DND-41 (cell line): ENCODE results near the gene CR2.
"Not testable (repeated sequence)": the region's sequence is repeated elsewhere in the genome, so short reads cannot be mapped to it uniquely, and the experiment has no call there.

ENCODE experiments used
- ATAC-seq: fragments of 200-7000 bp; cut with Tn5 transposase; 3 replicates; pipeline ENCODE4 v1.9.1; 2021; ENCODE audit warnings: low read depth; ENCODE audit not compliant: insufficient read depth
- DNase-seq: peaks from one replicate; pipeline ENCODE4 v3.0.0-alpha.2; 2020
- H2AFZ ChIP-seq: 2 replicates; pipeline ENCODE4 v1.6.0; 2012; ENCODE audit warnings: low read depth, low read length
- H3K27ac ChIP-seq: 2 replicates; pipeline ENCODE4 v1.5.1; 2012; ENCODE audit warnings: low read length, inconsistent platforms
- H3K27me3 ChIP-seq: fragments of 200-600 bp; sonication (generic); 2 replicates; pipeline ENCODE4 v1.6.0; 2012; ENCODE audit warnings: low read length, mild to moderate bottlenecking, inconsistent platforms; ENCODE audit not compliant: insufficient read depth, poor library complexity
- H3K36me3 ChIP-seq: 2 replicates; pipeline ENCODE4 v1.5.1; 2012; ENCODE audit warnings: low read length, inconsistent platforms; ENCODE audit not compliant: insufficient read depth
- H3K4me1 ChIP-seq: 2 replicates; pipeline ENCODE4 v1.5.1; 2012; ENCODE audit warnings: mild to moderate bottlenecking, low read length; ENCODE audit not compliant: insufficient read depth
- H3K4me2 ChIP-seq: 2 replicates; pipeline ENCODE4 v1.6.0; 2012; ENCODE audit warnings: mild to moderate bottlenecking, moderate library complexity, low read length, inconsistent platforms; ENCODE audit not compliant: insufficient read depth
- H3K4me3 ChIP-seq, 2 experiments: fragments of 200-600 bp in 1 of 2; shearing (Covaris generic) in 1 of 2; 2 replicates each; pipeline ENCODE4 v1.5.1; 2012 to 2016; ENCODE audit warnings: inconsistent platforms in 2 of 2, low read length in 2 of 2, mild to moderate bottlenecking in 2 of 2, low read depth in 1 of 2, moderate library complexity in 1 of 2
- H3K79me2 ChIP-seq: 2 replicates; pipeline ENCODE4 v1.6.0; 2012; ENCODE audit warnings: low read length, inconsistent platforms; ENCODE audit not compliant: insufficient read depth
- H3K9ac ChIP-seq: 2 replicates; pipeline ENCODE4 v1.6.0; 2012; ENCODE audit warnings: low read depth, mild to moderate bottlenecking, inconsistent platforms, low read length, moderate library complexity
- H3K9me3 ChIP-seq: 2 replicates; pipeline ENCODE4 v1.5.1; 2012; ENCODE audit warnings: low read length, moderate library complexity, mild to moderate bottlenecking, inconsistent platforms; ENCODE audit not compliant: insufficient read depth, severe bottlenecking
- H4K20me1 ChIP-seq: 2 replicates; pipeline ENCODE4 v1.6.0; 2012; ENCODE audit warnings: low read length; ENCODE audit not compliant: insufficient read depth
- CTCF ChIP-seq: IDR thresholded peaks from 2 replicates; pipeline ENCODE4 v1.5.1; 2012; ENCODE audit warnings: borderline replicate concordance, low read length, moderate library complexity, mild to moderate bottlenecking; ENCODE audit not compliant: poor library complexity, severe bottlenecking; ENCODE audit errors: extremely low read depth
- EZH2 ChIP-seq: IDR thresholded peaks from 3 replicates; pipeline ENCODE4 v1.6.1; 2012; ENCODE audit warnings: borderline replicate concordance, low read depth, mild to moderate bottlenecking, moderate library complexity, low read length, inconsistent platforms; ENCODE audit not compliant: severe bottlenecking

Gene CR2

GRCh38 chr1:207493212-207493611, 39.1 kb downstream of the CR2 start:
- Histone ChIP-seq H3K4me2 (no peak overlapping the region), H3K9ac (no peak overlapping the region), H3K27ac (no peak overlapping the region), H3K79me2 (no peaks in the 10 kb centered on the region), H3K4me1 (peaks cover 16% of the 10 kb centered on the region), H3K9me3 (no peaks in the 10 kb centered on the region), H3K27me3 (peaks cover 33% of the 10 kb centered on the region), H3K36me3 (no peaks in the 10 kb centered on the region), H3K4me3 (no peak overlapping the region), H2AFZ (no peak overlapping the region), H4K20me1 (no peaks in the 10 kb centered on the region)
- ATAC-seq (no peak), DNase-seq (no peak)
- no peak for TF ChIP-seq EZH2
- no peak for TF ChIP-seq CTCF

- DNase-seq = no peak
- H3K79me2 ChIP-seq = no peaks in the 10 kb centered on the region
- peaks cover 33% of the 10 kb centered on the region for H3K27me3 ChIP-seq
- no peak for ATAC-seq
- H3K36me3 ChIP-seq = no peaks in the 10 kb centered on the region
- H3K9ac ChIP-seq = no peak overlapping the region
- TF ChIP-seq EZH2 (no peak), CTCF (no peak)
- no peak overlapping the region for H3K27ac ChIP-seq
- no peak overlapping the region for H2AFZ ChIP-seq
- H3K4me1 ChIP-seq = peaks cover 16% of the 10 kb centered on the region
- no peak overlapping the region for H3K4me2 ChIP-seq
- H4K20me1 ChIP-seq = no peaks in the 10 kb centered on the region
- H3K4me3 ChIP-seq = no peak overlapping the region
- no peaks in the 10 kb centered on the region for H3K9me3 ChIP-seq
Measured at GRCh38 chr1:207494171-207494570, 40.0 kb downstream of the CR2 start.

- H3K9ac ChIP-seq, H3K4me2 ChIP-seq, H3K36me3 ChIP-seq, H2AFZ ChIP-seq, H3K79me2 ChIP-seq, H3K27ac ChIP-seq, H4K20me1 ChIP-seq, H3K4me3 ChIP-seq, DNase-seq, H3K9me3 ChIP-seq, ATAC-seq: not testable (repeated sequence)
- H3K27me3 ChIP-seq = peaks cover 33% of the 10 kb centered on the region
- peaks cover 16% of the 10 kb centered on the region for H3K4me1 ChIP-seq
Measured at GRCh38 chr1:207495281-207495680, 41.2 kb downstream of the CR2 start.

- Histone ChIP-seq H3K9me3 (no peaks in the 10 kb centered on the region), H3K9ac (peak within 1 kb of the TSS; percentile 49), H2AFZ (peak within 1 kb of the TSS; percentile 23), H3K36me3 (no peaks in the 10 kb centered on the region), H3K4me3 (peak within 1 kb of the TSS in 1 of 2 experiments; percentile 53; a peak in 3 of 4 replicates), H3K79me2 (no peaks in the 10 kb centered on the region), H3K27ac (no peak within 1 kb of the TSS), H3K27me3 (peaks cover 33% of the 10 kb centered on the region), H3K4me1 (peaks cover 16% of the 10 kb centered on the region), H4K20me1 (no peaks in the 10 kb centered on the region), H3K4me2 (peak within 1 kb of the TSS; percentile 67)
- DNase-seq (peak; percentile 51), ATAC-seq (peak; percentile 79)
- TF ChIP-seq CTCF = no peak
- peak; percentile 89 for TF ChIP-seq EZH2
Measured at GRCh38 chr1:207495801-207496792, 42.0 kb downstream of the CR2 start, which contains the start of gene CR1. TSS of gene CR1 (plus strand) at chr1:207496157. CDS start at chr1:207496268, 111 bp downstream.
